ENCODE measurements around the gene WNT7A.

Gene WNT7A

GRCh38 chr3:13790376-13791197 lies 89.3 kb downstream of the WNT7A start:
- no peak for DNase-seq (ENCODE audit: low spot score)
- TF ChIP-seq CTCF (IDR thresholded peaks at IDR 0.05; ENCODE audit: borderline replicate concordance, control extremely low read depth, extremely low read depth, insufficient read depth, missing control alignments) = no peak
- in situ Hi-C loops (cut with MboI; ENCODE audit: low sequenced_read_pairs, unreplicated experiment) = no loop called here

GRCh38 chr3:13788522-13789424 lies 91.1 kb downstream of the WNT7A start:
- in situ Hi-C loops (cut with MboI; ENCODE audit: low sequenced_read_pairs, unreplicated experiment) = no loop called here
- no peak for DNase-seq (ENCODE audit: low spot score)
- no peak for TF ChIP-seq CTCF (IDR thresholded peaks at IDR 0.05; ENCODE audit: borderline replicate concordance, control extremely low read depth, extremely low read depth, insufficient read depth, missing control alignments)

GRCh38 chr3:13787533-13788132 lies 92.2 kb downstream of the WNT7A start:
- in situ Hi-C loops (cut with MboI; ENCODE audit: low sequenced_read_pairs, unreplicated experiment) = no loop called here
- DNase-seq (ENCODE audit: low spot score) = no peak
- TF ChIP-seq CTCF (IDR thresholded peaks at IDR 0.05; ENCODE audit: borderline replicate concordance, control extremely low read depth, extremely low read depth, insufficient read depth, missing control alignments) = no peak

GRCh38 chr3:13786811-13787210 lies 93.1 kb downstream of the WNT7A start:
- no peak for TF ChIP-seq CTCF (IDR thresholded peaks at IDR 0.05; ENCODE audit: borderline replicate concordance, control extremely low read depth, extremely low read depth, insufficient read depth, missing control alignments)
- in situ Hi-C loops (cut with MboI; ENCODE audit: low sequenced_read_pairs, unreplicated experiment) = no loop called here
- DNase-seq (ENCODE audit: low spot score) = no peak

- in situ Hi-C loops (cut with MboI; ENCODE audit: low sequenced_read_pairs, unreplicated experiment) = no loop called here
- TF ChIP-seq CTCF (IDR thresholded peaks at IDR 0.05; ENCODE audit: borderline replicate concordance, control extremely low read depth, extremely low read depth, insufficient read depth, missing control alignments) = no peak
- no peak for DNase-seq (ENCODE audit: low spot score)
Measured at GRCh38 chr3:13785853-13786436, 93.9 kb downstream of the WNT7A start.

- DNase-seq (ENCODE audit: low spot score) = no peak
- in situ Hi-C loops (cut with MboI; ENCODE audit: low sequenced_read_pairs, unreplicated experiment) = no loop called here
- no peak for TF ChIP-seq CTCF (IDR thresholded peaks at IDR 0.05; ENCODE audit: borderline replicate concordance, control extremely low read depth, extremely low read depth, insufficient read depth, missing control alignments)
Measured at GRCh38 chr3:13785351-13785750, 94.5 kb downstream of the WNT7A start.
